GM12875 (cell line): ENCODE measurements around the gene ICAM1.

Experiments used
- H3K4me3 ChIP-seq: one replicate; pipeline ENCODE4 v1.5.1; 2011; ENCODE audit warnings: low read depth, low read length, control low read depth
- TF ChIP-seq, protein P1 (sequence below): IDR thresholded peaks from 2 replicates; pipeline ENCODE4 v1.5.1; 2011; ENCODE audit warnings: low read depth, mild to moderate bottlenecking, control low read depth, inconsistent platforms, low read length, moderate library complexity, borderline replicate concordance; ENCODE audit not compliant: insufficient read depth

Gene ICAM1

DNA sequence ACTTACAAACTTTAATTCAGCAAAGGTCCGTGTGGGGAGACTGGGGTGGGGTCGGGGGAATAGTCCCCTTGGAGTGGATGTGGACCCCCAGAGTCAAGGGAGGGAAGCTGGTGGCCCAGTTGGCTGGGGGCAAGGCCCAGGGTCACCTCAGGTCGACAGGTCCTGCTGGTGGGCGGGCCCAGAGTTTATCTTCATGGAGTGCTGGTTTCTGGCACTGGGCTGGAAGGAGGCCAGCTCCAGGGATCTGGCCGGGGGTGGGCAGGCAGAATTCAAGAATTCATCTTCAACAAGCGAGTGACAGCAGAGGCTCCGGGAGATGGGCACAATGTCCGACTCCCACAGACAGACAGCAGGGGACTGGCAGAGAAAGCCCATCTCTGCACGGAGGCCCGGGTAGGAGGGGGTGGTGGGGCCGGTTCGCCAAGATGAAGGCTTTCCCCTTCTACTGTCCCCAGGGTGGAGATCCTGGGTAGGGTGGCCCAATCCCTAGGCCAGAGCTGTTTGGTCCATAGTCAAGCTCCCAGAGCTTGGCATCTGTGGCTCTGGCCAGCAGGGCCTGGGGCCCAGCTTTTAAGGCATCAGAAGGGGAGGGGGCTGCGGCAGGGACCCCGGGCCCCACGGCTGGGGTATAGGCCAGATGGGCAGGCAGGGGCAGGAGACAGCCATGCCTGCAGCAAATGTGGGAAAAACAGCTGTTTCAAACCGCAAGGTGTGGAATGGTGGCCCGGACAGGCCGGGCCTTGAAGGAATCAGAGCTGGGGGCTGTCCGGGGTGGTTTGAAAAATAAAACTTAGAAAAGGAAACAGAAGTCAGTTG lies 45.5 kb downstream of the ICAM1 start:
- H3K4me3 ChIP-seq, result no peak overlapping the region

GRCh38 chr19:10317045-10317856 lies 46.3 kb downstream of the ICAM1 start:
- TF ChIP-seq, protein P1, sequence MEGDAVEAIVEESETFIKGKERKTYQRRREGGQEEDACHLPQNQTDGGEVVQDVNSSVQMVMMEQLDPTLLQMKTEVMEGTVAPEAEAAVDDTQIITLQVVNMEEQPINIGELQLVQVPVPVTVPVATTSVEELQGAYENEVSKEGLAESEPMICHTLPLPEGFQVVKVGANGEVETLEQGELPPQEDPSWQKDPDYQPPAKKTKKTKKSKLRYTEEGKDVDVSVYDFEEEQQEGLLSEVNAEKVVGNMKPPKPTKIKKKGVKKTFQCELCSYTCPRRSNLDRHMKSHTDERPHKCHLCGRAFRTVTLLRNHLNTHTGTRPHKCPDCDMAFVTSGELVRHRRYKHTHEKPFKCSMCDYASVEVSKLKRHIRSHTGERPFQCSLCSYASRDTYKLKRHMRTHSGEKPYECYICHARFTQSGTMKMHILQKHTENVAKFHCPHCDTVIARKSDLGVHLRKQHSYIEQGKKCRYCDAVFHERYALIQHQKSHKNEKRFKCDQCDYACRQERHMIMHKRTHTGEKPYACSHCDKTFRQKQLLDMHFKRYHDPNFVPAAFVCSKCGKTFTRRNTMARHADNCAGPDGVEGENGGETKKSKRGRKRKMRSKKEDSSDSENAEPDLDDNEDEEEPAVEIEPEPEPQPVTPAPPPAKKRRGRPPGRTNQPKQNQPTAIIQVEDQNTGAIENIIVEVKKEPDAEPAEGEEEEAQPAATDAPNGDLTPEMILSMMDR, result no peak
- H3K4me3 ChIP-seq, result no peak overlapping the region

More for the DNA sequence above, 45.5 kb downstream of the ICAM1 start:
- TF ChIP-seq, protein P1, result no peak

DNA sequence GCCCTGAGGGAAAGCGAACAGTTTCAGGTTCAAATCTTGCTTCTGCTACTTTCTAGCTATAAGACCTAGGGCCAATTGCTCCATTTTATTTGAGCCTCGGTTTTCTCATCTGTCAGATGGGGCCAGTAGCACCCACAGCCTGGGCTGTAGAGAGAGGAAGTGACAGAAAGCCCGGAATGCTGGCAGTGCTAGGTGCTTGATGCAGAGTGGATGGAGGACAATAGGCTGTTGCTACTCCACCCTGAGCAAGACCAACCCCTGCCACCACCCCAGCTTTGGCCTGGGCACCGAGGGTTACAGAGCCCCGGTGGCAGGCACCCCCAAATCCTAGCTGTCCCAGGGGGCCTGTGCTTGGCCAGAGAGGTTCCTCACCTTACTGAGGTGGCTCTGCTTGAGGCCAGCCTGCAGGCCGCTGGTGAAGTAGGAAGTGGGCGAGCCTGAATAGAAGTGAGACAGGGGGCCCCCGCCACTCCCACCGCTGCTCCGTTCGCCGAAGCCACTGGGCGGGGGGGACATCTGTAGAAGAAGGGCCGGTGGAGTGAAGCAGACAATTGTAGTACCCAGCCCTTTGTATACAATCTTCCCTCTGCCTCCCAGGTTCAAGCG lies 47.0 kb downstream of the ICAM1 start:
- TF ChIP-seq, protein P1, result no peak
- H3K4me3 ChIP-seq, result no peak overlapping the region

GRCh38 chr19:10318807-10319682 lies 48.1 kb downstream of the ICAM1 start:
- TF ChIP-seq, protein P1, result no peak
- H3K4me3 ChIP-seq, result no peak overlapping the region

DNA sequence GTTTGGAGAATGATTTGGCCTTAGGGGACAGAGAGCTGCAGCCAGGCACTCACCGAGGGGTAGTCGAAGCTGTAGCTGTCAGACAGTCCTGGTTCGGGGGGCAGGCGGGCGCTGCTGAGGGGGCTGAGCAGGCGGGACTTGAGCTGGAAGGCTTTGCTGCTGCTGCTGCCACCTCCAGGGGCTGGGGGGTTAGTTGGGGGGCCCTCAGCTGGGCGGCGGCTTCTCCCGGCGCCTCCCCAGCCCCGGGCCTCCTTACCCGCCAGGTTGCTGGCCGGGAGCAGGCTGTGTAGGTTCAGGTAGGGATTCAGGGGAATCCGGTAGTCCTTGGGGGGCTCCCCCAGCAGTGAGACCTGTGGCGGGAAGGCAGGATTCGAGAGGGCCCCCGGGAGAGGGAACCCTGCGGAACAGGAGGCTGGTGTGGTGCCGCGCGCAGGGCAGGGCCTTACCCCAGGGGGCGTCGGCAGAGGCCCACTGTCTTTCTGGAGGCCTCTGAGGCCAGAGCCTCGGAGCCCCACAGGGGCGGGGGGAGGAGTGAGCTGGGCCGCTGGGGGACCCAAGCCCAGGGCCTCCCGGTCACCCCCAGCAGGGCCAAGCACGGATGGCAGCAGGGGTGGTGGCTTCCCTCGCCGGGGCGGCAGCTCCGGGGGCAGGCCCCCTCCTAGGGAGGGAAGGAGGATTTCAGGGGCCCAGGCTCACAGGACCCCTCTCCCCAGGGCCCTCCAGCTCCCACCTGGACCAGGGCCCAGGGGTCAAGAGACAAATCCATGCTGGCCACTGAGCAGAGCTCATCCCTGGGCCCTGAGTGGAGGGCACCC lies 49.9 kb downstream of the ICAM1 start:
- no peak overlapping the region for H3K4me3 ChIP-seq
- TF ChIP-seq, protein P1, result no peak

DNA sequence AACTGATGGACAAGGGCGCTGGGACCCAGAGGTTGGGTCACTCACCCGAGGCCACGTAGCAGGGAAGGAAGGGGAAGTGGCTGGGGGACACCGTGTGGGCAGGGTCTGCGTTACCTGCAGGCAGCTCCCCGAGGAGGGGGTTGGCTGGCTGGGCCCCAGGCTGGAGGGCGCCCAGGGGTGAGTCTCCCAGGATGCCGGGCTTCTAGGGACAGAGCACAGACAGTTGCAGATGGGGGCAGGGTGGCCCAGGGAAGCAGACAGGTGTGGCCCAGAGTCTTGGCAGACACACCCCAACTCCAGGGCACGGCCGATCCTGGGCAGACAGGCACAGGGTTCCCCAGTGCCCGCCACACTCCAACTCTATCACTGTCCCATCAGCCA lies 50.5 kb downstream of the ICAM1 start:
- TF ChIP-seq, protein P1, result no peak
- no peak overlapping the region for H3K4me3 ChIP-seq
